Peyer's patch (tissue), 4 donors: ENCODE results near the gene SDR39U1.

Experiments
- POLR2A ChIP-seq, 2 donors: fragments of 450-650 bp; IDR thresholded peaks; one replicate each; pipeline ENCODE4 v1.5.1; 2017; ENCODE audit warnings: antibody characterized with exemption in 2 of 2, mild to moderate bottlenecking in 2 of 2, moderate library complexity in 2 of 2
- TF ChIP-seq, protein P1 (sequence below), 6 experiments: fragments of 450-650 bp in 4 of 6; fragments of 200-600 bp in 2 of 6; sonication (generic) in 1 of 6; IDR thresholded peaks; one replicate each; pipeline ENCODE4 v1.5.1; 2017 to 2019; ENCODE audit warnings: antibody characterized with exemption in 6 of 6, mild to moderate bottlenecking in 3 of 6, moderate library complexity in 1 of 6

DNA sequence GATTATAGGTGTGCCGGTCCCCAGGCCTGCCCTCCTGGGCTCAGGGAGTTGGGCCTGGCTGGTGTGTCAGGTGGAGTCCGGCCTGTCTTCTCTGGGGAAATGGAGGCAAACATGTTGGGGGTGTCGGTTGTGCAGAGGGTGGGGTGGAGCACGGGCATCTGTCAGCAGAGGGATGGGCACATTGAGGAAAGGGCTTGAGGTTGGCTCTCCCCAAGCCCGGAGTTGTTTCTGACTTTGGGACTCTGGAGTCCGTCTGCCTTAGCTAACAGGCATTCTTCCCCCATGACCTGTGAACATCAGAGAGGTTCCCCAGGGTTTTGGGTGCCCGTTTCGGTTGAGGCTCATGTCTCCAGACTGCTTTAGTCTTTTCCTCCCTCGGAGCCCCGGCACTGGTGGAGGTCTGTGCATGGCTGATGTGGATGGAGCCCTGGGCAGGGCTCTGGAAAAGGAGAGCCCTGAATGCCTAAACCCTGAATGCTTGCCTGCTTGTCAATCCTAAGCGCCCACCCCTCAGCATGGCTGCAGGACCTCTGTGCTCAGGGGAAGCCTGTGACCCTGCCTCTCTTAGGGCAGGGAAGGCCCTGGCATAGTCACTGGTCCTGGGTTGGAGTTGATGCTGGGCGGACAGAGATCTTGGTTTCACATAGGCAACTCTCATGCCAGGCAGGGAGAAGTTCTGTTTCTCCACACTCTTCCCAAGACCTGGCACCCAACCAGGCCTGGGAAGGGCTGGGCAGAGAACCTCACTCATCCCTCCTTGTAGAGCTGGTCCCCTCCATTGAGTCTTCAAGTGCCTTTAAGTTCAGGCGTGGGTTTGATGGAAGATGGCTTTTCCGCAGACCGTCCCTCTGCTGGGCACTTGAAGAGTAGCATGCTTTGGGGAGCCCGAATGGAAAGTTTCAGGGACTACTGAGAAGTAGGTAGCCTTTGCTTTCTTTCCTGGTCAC is 30.9 kb downstream of the SDR39U1 start:
- TF ChIP-seq, protein P1, sequence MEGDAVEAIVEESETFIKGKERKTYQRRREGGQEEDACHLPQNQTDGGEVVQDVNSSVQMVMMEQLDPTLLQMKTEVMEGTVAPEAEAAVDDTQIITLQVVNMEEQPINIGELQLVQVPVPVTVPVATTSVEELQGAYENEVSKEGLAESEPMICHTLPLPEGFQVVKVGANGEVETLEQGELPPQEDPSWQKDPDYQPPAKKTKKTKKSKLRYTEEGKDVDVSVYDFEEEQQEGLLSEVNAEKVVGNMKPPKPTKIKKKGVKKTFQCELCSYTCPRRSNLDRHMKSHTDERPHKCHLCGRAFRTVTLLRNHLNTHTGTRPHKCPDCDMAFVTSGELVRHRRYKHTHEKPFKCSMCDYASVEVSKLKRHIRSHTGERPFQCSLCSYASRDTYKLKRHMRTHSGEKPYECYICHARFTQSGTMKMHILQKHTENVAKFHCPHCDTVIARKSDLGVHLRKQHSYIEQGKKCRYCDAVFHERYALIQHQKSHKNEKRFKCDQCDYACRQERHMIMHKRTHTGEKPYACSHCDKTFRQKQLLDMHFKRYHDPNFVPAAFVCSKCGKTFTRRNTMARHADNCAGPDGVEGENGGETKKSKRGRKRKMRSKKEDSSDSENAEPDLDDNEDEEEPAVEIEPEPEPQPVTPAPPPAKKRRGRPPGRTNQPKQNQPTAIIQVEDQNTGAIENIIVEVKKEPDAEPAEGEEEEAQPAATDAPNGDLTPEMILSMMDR (IDR thresholded peaks at IDR 0.05) = peak; percentile 50 to 79 (median 62)
- TF ChIP-seq POLR2A (IDR thresholded peaks at IDR 0.05) = no peak
